Stimulated activated CD4-positive, alpha-beta T cell treated with anti-CD3 and anti-CD28 coated beads, Interleukin-4, amount 100 ng/mL, for 24 hours (primary cell): ENCODE measurements around the gene E2F4.

Experiments used
- DNase-seq: peaks from one replicate; pipeline ENCODE4 v3.0.0-alpha.2; 2020

E2F4 gene

GRCh38 chr16:67157892-67158635, 33.9 kb upstream of the E2F4 start:
- no peak for DNase-seq

GRCh38 chr16:67158637-67159600, 33.0 kb upstream of the E2F4 start:
- peak; percentile 76 for DNase-seq

GRCh38 chr16:67161595-67162058, 30.3 kb upstream of the E2F4 start:
- no peak for DNase-seq

- no peak for DNase-seq
These were observed 29.3 kb upstream of the E2F4 start for GRCh38 chr16:67162506-67163163.

- DNase-seq, result peak; percentile 29
These were observed 28.6 kb upstream of the E2F4 start for GRCh38 chr16:67163164-67163998.

GRCh38 chr16:67163999-67164558, 27.9 kb upstream of the E2F4 start:
- DNase-seq, result no peak

GRCh38 chr16:67164599-67165061, 27.3 kb upstream of the E2F4 start, which contains the start of gene HSF4:
Gene HSF4 (plus strand): TSS chr16:67164745. CDS start chr16:67164812, 67 bp downstream.
- no peak for DNase-seq

GRCh38 chr16:67165121-67166078, 26.6 kb upstream of the E2F4 start:
- DNase-seq, result no peak

- DNase-seq, result no peak
These were observed 25.8 kb upstream of the E2F4 start for GRCh38 chr16:67166110-67166547.

- no peak for DNase-seq
These were observed 25.3 kb upstream of the E2F4 start for GRCh38 chr16:67166598-67167168.

GRCh38 chr16:67167588-67167987, 24.4 kb upstream of the E2F4 start:
- DNase-seq, result no peak

GRCh38 chr16:67169011-67169451, 22.9 kb upstream of the E2F4 start:
- DNase-seq, result no peak

- peak; percentile 36 for DNase-seq
These were observed 22.2 kb upstream of the E2F4 start for GRCh38 chr16:67169642-67170167.

GRCh38 chr16:67170168-67170948, 21.6 kb upstream of the E2F4 start, which contains the start of gene NOL3:
Gene NOL3 (plus strand): TSS chr16:67170538.
- DNase-seq, result peak; percentile 30

GRCh38 chr16:67170949-67171649, 20.9 kb upstream of the E2F4 start:
- DNase-seq, result no peak

GRCh38 chr16:67173323-67173722, 18.6 kb upstream of the E2F4 start:
- no peak for DNase-seq

GRCh38 chr16:67173808-67174705, 17.9 kb upstream of the E2F4 start:
- peak; percentile 61 for DNase-seq
